Activated CD4-positive, alpha-beta T cell treated with anti-CD3 and anti-CD28 coated beads, Interleukin-2, Interleukin-4, amounts not matched to agents 100 ng/mL and 50 ng/mL, durations not matched to agents 16 hours and 8 hours (primary cell): ENCODE data around the gene CTBP2.

Experiments used
- DNase-seq: peaks from one replicate; pipeline ENCODE4 v3.0.0-alpha.2; 2020; ENCODE audit warnings: low spot score

CTBP2 gene

DNA sequence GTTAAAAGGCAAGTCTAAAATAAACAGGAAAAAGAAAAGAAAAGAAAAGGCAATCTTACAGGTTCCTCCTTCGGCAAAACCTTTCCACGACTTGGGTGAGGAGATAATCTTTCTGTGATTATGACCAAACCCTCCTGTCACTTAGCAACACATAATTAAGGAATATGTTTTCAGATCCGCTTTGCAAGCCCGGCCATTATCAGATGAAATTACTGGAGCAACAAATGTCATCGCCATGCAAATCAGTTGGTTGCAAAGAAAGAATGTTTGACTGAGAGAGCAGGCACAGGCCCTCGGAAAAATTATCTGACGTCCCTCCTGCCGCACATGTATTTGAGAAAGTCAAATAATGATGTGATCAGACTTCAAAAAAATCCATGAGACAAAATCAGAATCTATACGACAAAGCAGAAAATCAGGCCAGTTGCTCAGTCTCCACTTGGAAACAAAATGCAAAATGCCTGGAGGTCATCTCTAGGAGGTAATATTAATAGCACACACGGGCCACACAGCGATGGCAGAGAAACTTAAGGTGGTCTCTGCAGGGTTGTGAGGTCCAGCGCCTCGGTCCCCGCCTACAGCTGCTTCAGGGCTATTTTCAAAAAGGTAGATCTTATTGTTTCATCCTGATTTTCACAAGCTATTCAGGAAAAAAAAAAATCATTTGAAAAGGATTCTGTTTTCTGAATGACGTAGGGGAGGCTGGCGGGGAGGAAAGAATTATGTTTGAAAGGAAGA lies 135.7 kb downstream of the CTBP2 start:
- no peak for DNase-seq

DNA sequence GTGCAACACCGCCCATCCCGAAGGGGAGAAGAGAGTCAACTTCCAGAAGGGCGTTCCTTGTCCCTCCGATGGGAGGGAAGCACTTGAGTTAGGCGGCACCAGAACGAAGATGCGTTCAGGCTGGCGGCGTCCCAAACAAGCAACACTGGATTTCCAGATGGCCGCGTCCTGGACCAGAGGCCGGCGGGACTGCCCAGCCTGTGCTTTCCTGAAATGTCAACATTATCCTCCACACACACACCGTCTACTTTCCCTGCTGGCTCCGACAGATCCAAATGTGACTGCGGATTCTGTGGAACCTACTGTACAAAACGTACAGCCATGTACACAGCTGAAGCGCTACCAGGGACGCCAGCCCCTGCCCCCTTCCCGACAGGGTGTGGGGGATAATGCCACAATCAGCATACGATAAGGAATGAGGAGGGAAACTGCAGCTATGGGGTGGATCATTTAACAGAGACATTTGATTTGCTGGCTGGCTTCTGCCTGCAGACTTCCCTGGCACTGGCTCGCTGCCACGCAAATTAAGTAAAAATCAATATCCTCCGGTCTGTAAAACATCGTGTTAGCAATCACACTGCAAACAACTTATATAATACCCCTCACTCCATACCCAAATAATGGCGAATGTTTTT lies 136.4 kb downstream of the CTBP2 start:
- DNase-seq: no peak

DNA sequence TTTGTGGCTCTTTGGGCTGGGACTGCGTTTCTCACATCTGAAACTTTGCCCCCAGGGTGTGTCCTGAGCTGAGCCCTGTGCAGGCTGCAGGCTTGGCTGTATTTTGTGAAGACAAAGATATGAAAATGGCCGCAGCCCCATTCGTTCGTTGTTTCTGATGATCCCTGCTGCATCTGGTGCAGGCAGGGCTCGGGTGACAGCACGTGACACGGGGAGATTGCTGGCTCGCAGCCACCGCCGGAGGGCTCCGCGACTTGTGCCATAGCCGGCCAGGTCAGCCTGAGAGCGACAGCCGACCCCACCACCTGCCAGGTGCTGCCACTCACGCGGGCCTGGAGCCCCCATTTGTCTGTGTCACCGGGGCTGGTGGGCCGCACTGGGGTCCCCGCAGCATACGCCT lies 137.1 kb downstream of the CTBP2 start:
- no peak for DNase-seq

DNA sequence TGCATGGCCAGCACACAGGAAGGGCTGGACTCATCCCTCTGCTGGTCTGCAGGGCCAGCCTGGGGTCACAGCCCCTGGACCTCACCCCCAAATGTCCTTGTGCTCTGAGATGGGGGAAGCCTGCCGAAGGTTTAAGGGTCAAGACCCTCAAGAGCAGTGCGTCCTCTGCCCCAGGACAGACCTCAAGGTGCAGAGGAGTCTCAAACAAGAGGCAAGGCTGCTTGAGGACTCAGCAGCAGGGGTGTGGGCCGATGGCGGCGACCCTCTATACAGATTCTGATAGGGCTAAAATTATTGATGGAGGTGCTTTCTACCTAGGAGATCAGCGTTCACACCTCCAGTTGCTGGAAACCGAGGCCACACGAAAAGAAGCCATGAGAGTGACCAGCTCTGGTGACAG lies 137.7 kb downstream of the CTBP2 start:
- no peak for DNase-seq

DNA sequence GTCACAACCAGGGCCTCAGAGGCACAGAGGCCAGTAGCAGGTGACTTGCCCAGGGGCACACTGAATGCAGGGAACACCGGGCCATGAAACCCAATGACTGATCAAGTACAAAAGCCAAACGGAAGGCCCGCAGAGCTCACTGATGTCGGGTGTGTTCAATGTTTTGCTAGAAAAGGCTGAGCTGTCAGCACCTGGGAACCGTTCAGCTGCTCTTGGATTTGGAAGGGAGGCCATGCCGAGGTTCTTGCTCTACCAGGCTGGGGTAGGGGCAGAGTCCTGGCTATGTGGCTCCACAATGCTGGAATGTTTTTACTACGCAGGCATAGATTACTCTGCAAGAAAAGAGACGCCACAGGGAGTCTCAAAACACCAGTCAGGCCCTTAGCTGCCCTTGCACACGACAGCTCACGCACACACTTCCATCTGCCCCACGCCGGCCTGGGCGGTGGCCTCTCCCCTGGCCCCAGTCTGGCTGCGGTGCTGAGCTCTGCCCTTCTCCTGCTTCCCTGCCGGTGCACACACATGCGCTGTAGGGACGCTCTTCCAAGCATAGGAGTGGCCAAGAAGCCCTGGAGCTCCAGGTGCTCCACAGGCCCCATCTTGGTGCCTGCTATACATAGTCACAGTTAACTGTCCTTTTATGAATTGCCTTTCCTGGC lies 138.5 kb downstream of the CTBP2 start:
- DNase-seq: no peak

DNA sequence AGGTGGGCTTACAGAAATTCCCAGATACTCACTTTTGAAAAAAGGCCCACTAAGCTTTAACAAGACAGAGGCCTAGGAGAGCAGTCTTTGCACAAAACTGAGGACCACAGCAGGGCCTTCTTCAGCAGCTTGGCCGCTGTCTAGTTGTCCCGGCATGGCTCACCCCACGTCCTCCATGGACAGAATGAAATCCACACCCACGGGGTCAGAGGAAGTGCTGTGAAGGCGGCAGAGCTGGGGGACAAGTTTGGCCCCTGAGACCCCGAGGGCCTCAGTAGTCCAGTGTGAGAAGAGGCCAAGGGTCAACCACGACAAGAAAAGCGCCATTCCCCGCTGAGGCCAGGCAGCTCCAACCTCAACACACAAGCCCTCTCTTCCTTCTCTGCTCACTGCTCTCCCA lies 139.5 kb downstream of the CTBP2 start:
- no peak for DNase-seq

DNA sequence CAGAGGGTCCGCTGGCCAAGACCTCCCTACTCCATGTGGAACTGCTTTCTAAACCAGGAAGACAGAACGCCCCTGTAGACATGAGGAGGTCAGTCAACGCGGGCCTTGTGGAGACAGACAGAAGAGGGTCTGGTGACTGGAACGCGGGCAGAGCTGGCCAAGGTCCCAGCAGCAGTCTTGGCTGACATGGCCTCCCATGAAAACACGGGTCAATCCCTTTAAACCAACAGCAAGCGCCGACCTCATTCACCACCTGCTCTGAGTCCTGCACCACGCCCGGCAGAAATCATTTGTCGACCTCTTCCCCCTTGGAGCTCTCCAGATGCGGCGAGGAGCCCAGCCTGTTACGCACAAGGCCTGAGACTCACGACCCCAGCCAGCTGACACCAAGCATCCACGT lies 140.0 kb downstream of the CTBP2 start:
- no peak for DNase-seq

DNA sequence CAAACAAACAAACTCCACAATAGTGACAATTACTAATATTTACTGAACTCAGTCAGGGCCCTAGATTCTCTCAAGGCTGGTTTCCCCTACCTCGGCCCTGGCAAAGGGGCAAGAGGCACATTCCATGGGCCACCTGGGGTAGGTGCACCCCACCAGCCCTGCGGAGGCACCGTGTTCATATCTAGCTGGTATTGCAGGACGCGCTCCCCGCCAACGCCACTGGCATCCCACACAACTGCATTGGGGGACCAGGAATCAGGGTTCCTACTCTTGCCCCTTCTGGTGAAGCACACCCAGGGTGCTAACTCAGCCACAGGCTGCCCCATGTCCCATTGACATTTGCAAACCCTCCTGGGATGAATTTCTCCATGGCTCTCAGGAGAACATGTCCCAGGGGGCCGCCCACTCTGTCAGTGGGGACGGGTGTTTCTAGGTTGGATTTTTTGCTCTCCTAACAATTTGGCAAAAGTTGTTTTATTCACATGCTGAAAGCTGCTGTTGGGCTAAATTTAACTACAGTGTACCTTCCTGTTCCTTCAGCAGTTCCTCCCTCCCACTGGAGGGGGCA lies 141.7 kb downstream of the CTBP2 start:
- DNase-seq: no peak

DNA sequence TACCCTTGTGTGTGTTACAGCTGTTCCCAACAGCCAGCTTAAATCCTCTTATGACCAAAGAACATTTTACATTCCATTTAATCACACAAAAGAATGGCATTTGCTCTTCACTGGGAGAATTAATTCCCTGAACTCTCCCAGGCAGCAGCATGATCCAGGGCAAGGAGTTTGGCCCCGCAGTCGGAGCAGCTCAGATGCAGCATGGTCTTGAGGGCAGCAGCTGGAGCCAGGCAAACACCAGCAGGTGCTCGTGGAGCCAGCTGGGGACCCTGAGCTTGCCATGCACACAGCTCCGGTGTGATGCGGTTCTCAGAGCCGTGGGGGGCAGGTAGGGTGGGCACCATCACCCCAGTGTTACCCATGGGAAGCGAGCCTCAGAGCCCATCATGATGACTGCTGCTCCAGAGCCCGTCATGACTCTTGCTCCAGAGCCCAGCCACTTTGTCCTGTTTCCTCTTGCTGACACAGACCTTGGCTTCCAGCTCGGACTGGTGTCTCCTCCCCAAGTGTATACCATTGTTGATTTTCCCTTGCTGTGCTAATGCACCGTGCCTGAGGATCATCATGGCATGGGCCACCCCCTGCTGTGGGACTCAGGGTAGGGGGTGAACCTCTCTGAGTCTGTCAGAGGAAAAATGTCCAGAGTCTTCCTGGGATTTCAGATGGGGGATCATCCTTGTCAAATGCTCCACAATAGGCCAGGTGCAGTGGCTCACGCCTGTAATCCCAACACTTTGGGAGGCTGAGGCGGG lies 142.6 kb downstream of the CTBP2 start:
- no peak for DNase-seq

DNA sequence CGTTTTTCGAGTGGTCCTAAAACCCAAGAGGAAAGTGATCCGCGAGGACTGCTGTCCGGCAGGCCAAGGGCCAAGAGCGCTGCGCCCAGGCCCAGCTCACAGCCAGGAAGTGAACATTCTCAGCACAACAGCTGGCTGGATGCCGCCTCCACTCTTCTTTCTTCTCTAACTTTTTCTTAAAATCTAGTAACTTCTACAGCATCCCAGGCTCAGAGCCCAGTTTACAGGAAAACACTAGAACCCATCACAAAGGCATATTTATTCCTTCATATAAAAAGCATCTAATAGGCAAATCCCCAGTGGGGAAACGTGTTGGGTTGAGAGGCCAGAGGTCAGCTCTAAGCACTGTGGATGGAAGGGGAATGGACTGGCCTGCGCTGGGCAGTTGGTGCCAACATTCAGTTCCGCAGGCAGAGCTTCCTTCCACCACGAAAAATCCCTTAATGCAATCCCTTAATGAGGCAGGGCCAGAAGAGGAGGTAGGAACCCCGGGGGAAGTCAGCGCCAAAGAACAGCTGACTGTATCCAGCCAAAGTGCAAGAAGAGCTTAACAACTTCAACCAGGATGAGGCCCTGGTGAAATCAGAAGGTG lies 143.7 kb downstream of the CTBP2 start:
- no peak for DNase-seq

DNA sequence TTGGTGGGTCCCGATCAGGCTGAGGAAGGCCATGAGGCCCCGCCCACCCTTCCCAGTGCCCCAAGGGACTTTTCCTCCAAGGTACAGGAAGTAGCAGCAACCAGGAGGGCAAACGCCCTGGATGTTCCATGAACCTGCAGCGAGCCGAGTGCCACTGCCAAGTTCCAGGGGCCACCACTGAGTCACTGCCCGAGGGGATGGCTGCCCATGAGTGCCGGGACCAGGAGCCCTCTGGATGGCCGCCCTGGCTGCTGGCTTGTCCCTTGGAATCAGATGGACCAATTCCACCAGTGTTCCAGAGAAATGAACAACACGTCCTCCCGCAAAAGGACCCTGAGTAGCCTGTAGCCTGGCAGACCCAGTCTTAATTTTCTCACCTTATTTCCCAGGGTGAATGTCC lies 144.2 kb downstream of the CTBP2 start:
- no peak for DNase-seq

DNA sequence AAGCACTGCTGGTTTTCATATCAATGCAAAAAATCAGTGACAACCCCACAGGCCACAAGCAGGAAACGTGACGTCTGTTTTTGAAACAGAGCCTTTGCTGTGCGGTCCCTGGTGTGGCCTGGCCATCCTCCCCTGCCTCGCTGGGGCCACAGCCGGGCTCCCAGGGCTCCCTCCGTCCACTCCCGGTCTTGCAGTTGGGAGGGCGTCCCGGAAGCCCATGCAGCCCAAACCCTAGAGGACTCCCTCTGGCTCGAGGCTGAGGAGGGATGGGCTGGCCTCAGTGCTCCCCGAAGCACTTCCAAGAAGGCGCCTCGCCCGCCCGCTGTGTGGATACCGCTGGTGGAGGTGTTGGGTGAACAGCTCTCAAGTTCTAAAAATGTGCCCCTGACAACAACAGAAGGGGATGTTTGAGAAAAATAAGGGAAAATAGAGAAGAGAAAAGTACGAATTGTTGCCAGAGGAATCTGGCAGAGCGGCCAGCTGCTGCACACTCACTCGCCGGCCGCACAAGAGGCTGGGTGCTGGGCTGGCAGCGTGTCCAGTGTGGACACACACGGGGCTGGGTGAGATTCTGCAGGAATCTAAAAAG lies 144.9 kb downstream of the CTBP2 start:
- peak; percentile 7 for DNase-seq

DNA sequence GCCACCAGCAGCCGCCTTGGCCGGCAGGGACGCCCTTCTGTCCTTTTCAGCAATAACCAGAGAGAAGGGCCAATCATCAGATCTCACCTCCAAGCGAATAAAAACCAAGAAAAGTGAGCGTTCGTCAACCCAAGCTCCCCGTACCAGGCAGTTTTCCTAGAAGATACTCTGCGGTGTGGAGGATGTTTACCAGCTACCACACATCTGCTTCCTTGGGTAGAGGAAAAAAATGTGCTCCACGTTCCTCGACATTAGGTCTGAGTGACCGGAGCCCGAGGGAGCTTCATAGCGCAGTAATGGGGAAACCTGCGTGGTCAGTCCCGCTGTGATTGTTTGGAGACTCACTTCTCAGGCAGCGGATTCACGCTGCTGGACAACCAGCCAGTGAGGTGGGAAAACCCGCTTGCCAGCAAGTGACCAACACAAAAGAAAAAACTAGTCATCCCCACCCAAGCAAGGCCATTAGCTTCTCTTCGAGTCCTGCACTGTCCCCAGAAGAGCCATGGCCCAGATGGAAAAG lies 145.5 kb downstream of the CTBP2 start:
- no peak for DNase-seq

DNA sequence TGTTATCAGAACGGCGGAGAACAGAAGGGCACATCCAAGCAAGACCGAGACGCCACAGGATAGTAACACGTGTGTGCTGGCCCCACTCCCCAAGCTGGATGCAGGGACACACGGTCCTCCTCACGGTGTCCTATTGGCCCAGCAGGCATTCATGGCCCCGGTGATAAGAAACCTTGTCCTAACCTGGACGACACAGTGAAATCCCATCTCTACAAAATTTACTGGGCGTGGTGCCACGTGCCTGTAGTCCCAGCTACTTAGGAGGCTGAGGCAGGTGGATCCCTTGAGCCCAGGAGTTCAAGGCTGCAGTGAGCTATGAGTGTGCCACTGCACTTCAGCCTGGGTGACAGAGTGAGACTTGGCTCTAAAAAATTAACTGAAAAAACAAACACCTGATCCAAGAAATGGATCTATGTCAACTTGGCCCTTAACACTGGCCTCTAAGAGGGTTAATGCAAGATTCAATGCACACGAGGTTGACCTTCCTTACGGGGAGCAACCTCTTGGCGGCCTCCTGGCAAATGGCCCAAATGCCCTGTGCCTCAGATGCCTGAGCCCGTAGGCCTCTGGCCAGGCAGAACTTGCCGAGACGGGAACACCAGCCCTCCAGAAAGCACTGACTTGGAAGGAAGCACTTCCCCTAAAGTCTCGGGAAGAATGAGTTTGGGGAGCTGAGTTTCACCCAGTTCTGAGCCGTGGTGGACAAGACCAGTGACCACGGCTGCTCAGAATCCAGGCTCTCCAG lies 146.1 kb downstream of the CTBP2 start:
- no peak for DNase-seq

DNA sequence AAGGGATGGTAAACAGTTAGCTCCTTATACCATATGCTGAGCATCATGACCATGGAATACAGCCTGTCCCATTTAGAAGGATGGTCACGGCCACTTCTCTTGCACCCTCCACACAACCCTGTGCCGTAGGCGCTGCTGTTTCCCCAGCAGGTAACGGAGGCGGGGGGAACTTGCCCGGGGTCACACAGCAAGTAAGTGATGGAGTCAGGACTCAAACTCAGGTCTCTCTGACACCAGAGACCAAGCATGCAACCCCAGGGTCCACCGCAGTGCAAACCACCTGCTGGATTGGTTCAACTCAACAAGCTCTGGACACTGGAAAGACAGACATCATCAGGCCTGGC lies 146.9 kb downstream of the CTBP2 start:
- no peak for DNase-seq

DNA sequence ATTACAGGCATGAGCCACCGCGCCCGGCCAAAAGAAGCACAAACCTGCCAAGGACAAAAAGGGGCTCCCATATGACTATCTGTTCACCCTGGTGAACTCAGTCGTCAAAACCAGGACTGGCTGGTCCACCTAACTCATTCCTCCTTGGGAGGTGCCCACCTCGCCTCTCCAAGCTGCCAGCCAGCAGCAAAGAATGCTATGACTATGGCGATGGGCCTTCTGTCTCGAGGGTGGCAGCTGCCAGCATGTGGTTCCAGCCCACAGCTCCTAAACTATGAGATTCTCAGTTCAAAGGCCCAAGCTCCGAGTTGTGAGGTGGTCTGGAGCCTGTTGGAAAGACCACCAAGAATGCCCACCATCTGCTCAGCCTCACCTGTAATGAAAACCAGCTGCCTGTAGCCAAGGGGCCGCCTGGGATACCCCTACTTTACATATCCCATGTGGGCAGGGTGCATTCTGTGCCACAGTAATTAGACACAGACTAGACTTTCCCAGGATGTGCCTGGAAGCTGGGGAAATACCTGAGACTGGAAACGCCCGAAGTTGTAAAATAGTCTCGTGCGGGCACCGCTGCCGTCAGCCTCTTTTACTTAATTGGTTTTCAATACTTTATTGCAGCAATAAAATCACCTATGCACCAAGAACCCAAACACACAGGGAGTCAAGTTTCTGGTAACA lies 147.4 kb downstream of the CTBP2 start:
- no peak for DNase-seq

DNA sequence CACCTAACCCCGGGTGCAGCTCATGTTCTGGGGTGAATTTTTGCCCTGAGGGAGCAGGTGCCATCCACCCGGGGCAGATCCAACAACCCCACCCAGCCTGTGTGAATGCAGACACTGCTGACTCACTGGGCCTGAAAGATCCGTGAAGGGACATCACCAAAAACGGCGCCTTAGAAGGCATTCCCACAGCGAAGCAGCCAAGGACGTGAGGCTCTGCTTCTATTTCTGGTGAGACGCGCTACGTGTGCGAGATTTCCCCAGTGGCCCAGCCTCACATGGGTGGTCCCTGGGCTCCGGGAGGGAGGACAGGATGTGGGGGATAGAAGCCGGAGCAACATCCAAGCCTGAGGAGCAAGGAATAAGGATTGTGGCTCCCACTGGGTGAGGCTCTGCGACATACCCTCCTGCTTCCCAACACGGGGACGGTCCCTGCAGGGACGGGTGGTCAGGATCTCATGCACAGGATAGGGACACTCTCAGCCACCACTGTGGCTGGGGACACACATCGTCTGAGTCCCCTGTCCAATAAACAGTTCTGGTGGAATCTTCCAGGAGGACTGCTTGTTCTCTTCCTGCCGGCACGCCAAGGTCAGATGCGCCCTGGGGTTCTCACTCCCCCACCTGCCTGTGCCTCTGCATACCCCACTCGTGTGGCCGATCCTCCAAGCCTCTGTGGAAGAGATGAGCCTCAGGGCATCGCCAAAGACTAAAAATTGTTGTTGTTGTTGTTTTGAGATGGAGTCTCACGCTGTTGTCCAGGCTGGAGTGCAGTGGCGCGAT lies 148.2 kb downstream of the CTBP2 start:
- DNase-seq: no peak

DNA sequence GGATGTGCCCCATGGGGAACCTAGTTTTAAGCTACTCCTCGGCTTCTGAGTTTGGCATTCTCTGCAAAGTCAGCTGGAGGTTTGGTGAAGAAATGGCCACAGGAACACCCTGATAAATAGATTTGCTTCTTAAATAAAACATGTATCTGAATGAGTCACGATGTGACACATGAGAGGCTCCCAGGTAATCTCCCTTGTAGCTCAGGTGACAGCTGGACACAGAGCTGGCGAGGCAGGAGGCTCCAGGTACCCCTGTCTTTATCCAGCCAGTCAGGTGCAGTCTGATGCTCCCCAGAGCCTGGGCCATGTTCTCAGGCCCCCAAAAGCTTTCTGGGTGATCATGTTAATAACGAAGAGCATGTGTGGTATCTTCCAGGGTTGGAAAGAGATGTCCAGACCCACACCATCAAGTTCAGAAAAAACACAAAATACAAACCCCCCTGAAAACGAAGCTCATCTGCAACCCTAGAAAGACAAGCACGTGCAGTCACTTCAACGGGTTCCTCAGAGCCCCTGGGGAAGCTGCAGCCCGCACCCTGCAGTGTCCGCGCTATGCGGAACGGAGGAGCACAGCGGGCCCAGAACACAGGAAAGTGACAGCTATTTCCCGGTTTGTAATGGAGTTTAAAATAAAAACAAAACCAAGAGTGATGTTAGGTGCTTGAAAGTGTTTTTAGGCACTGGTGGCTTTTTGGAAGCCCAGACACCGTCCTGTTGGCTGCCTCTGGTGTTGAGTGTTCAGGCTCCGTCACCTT lies 149.0 kb downstream of the CTBP2 start:
- DNase-seq: no peak

DNA sequence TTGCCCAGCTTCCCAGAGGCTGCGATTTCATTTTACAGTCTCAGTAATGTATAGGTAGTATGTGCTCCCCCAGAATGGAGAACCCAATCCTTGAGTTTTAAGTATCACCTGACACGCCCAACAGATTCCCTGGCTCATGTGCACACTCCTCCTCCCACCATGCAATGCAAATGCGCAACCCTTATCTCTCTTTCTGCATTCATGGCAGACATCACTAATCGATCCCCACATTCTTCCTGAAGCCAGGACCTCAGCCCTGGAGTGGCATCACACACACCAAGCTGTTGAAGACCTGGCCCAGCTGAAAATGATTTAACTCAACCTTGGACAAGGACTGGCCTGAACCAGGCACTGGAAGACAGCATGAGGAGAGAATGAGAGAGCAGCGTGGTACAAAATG lies 150.0 kb downstream of the CTBP2 start:
- DNase-seq: no peak
